NCI-H748 (cell line): ENCODE results near the gene C3orf18.
A peak's percentile ranks its signal among the peaks of the same experiment; 100 is the strongest.

ENCODE experiments used
- DNase-seq: peaks from one replicate; lab custom pipeline; 2025; ENCODE audit not compliant: unreplicated experiment; lab: John Stamatoyannopoulos, UW

The C3orf18 gene

DNA sequence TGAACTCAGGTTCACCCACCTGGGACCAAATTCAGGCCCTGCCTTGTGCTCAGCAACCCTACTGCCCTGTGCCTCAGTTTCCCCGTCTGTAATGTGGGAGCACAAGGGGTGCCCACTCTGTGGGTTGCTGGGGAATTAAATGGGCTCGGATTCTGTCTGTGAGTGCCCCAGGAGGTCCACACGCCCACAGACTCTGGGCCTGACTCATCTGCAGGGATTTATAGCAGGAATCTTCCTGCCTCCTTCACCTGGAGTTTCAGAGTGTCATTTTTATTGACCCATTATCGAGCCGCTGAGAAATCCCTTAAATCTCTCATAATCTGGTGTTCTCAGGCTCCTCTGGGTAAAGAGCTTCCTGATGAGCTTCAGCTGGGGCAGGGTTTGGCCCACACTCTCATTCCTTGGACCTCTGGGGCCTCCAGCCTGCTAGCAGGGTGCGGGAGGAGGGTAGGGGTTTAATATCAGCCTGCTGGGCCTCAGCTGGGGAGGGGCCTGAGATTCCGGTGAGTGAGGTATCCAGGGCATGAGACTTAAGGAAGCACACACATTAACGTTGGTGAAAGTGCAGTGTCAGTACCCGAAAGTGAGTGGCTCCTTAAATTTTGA, 16.4 kb downstream of the C3orf18 start:
- no peak for DNase-seq

DNA sequence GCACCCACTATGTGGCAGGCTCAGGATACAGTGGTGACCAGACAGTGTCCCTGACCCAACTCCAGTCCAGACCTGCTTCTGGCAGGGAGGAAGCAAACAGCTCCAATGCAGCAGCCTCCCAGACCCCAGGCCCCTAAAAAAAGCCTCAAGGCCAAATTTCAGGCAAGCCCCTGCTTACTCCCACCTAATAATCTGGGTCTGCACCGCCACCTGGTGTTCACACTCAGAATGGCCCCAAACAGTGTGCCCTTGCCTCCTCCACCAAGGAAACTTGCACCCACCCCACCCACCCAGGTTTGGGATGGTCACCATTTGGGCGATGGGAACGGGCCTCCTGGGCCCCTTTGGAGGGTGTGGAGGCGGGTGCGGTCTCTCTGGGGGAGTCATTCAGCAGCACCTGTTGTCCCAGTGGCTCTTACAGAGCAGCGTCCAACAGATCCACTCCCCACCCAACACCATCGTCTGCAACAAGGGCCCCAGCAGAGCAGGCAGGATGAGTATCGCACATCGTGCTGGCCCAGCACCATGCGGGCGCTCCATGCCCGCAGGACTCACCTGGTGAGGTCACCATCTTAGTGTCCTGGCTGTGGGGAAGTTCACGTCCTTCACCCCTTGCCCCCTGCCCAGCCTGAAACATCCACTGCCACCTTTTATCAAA, 17.3 kb downstream of the C3orf18 start:
- peak; percentile 42 for DNase-seq

DNA sequence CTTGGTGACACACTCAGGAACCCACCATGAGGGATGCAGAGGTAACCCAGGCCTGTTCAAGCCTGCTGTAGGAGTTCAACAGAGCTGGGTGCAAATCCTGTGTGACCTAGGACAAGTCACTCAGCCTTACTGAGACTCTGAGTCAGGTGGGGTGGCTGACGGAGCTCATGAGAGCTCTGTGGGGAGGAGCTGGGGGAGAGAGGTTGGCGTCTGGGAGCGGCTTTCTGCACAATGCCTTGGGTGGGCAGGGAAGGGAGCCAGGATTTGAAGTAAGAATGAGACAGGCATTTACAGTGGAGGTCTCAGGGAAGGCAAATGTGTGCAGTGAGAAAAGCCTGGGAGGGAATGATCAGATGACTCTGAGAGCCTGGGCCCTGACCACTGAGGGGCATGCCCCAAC, 18.3 kb downstream of the C3orf18 start:
- DNase-seq: no peak

GRCh38 chr3:50545781-50546180, 21.8 kb downstream of the C3orf18 start:
- DNase-seq: no peak

DNA sequence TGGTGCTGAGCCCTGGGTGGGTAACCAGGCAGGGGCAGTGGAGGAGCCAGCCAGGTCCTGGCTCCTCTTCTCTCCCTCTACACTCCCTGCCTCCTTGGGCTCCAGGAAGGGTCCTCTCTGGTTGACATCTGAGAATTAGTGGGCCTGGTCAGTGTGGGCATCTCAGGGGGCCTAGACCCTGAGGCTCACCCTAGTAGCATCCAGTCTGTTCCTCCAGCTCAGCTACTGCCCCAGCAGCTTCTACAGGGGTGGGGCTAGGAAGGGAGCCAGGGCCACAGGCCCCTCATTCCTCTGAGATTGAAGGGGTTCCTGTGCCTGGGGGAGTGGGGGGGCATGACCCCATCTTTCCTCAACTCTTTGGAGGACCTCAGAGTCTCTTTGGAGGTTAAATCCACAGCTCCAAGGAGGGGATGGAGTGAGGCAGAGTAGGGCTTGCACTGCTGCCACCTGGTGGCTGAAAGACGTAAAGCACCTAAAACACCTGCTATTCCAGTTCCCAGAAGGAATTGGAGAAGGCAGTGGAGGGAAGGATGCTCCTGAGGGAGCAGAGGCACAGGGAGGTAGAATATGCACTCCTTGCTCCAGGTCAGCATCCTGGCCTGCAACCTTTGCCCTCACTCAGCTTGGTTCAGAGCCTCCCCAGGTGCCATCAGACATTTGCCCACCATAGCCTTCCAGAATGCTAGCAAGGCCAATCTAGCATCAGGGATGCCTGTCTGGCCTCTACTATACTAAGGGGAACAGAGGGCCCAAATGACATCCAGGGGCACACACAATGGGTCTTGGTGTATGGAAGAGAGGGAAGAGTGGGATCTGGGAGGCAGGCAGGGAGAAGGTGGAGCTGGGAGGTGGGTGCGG, 25.1 kb downstream of the C3orf18 start:
- peak; percentile 45 for DNase-seq

DNA sequence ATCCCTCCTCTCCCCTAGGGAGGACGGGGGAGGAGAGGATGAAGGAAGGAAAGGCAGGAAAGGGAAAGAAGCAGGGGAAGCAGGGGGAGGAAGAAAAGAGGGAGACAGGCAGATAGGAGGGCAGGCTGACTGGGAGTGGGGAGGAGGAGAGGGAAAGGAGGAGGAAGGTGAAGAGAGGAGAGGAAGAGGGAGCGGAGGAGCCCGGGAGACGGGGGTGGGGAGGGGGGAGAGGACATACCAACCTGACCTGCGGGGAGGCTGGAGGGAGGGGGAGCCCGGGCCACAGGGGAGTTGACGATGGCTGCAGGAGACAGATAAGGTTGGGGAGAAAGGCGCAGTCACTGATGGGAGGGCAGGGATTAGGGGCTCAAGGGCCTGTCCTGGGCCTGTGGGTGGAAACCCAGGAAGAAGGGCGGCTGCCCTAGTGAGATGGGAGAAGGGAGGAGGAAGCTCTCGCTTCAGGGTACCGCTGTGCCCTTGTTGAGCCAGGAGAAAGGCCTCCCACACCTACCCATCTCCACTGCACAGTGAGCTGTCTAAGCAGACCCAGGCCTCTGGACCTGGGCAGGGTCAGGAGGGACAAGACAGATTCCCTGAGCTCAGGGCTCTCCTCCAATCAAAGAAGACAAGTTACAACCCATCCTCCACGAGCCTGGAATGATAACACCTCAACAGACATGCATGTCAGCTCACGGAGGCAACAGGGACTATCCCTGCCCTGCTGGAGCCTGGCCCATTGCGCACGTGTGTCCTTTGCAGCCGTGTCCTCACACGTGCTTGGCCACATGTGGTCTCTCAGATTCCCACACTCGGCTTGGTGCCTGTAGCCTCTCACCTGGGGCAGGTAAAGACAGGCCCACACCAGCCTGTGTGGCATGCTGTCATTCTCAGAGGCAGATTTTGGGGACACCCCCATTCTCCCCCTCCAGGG, 27.9 kb downstream of the C3orf18 start:
- DNase-seq: no peak

DNA sequence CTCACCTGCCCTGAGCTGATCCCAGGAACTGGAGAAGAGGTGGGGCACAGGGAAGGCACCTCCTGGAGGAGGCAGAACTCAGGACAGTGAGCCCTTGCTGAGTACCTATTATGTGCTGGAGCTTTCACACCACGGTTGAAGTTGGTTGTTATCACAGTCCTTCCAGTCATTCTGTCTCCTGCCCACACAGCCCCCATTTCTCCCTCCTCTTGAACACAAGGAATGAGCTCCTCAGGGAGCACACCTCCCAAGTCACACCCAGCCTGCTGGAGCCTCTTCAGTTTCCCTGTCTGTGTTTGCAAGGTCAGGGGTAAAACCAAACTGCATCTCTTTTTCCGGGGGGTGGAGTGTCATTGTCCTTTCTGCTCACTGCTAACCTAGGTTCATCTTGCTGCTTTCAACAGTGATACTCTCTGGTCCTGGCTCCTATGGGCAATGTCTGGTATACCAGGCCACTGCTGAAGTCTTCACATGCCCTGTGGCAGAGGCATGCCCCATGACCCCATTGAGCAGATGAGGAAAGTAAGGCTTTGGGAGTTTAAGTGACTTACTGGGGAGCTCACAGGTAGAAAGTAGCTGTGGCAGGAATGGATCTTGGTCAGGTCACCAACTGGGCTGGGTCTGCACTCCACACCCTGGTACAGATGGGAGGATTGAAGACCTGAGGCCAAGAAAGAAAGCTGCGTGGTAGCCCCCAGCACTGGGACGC, 30.0 kb downstream of the C3orf18 start:
- DNase-seq: no peak

DNA sequence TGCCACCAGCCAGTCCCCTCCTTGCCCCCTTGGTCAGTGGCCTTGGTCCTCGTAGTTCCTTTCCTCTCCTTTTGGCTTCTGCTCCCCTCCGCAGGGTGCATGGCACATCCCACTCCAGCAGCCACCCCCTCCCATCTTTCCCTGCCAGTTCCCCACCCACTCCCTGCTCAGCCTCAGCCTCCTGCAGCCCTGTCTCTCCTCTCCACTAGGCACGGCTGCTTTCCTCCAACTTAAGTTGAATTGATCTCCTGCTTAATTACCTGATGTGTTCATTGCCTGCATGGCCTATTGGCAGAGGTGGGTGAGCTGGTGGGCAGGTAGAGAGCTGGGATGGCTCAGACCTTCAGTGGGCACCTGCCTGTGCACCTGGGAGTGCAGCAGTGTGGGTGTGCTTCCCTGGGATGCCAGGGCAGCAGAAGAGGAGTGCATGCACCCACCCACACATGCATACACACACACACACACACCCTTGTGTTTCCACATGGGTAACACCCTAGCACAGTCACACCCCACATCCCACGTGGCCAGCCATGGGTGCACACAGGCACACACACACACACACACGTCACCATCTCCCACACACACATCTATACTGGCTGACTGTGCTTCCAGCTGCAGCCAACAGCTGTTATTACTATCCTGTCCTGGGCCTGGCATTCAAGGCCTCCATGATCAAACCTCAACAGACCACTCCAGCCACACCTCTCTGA, 30.9 kb downstream of the C3orf18 start:
- DNase-seq: no peak

DNA sequence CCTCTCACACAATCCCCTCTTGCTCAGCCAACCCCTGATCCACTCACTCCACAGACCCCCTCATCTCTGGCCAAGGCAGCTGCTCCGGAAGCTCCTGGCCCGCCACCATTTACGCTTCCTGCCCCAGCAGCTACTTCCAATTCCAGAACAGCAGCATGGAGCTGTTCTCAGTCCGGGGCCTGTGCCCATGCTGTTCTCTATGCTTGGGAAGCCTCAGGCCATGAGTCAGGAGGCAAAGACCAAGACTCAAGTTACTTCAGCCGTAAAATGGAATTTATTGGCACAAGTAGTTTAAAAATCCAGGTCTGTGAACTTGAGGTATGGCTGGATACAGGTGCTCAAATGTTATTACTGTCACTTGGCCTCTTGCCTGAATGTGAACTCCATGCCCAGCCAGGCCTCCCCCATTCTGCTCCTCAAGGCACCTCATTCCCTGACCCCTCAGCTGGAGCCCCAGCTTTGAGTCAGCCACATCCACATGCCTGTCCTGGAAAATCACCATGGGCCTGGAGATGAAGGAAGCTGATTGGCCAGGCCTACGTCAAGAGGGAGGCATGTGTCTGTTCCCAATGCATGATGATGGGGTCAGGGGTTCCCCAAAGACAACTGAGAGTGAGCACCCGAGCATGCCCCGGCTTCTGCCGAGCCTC, 32.7 kb downstream of the C3orf18 start:
- no peak for DNase-seq

GRCh38 chr3:50533807-50534461, 33.6 kb downstream of the C3orf18 start:
- no peak for DNase-seq

- no peak for DNase-seq
Observed at GRCh38 chr3:50533316-50533715, 34.2 kb downstream of the C3orf18 start.

DNA sequence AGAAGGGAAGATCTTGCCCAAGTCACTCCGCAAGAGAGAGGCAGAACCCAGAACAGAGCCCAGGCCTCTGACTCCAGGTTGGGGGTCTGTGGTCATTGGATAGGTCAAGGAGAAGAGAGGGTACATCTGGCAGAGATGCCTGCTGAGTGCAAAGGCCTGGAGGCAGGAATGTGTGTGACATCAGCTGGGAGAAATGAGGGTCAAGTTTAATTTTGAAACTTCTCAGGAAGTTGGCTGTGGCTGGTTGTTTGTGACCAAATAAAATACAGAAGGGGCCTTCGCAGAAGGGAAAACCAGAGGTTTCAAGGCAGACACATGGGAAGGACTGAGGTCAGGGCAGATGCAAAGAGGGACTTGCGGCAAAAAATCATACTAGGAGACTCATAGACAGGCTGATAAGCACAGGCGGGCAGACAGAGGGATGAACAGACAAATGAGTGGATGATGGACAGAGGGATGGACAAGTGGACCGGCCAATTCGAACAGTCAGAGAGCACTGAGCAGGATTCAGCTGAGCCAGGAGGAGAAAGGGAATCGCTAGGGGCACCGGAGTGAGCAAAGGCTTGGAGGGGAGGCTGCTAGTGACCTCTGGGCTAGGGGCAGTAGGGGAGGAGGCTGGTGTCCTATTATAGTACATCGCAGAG, 35.4 kb downstream of the C3orf18 start:
- no peak for DNase-seq

DNA sequence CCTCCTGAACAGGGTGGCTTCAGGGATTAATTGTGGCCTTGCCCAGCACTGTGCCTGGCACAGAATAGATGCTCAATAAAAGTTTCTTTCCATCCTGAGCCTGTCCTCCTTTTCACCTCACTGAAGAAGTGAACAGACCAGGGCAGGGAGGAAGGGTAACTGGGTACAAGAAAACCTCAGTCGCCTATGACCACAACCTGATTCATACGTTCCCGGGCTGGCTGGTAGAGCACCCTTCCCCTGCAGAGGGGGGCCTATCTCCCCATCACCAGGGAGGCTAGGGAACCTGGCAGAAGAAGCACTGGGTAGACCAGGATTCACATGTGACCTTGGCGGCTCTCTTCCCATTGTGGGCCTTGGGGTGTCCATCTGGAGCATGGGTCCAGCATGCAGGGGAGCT, 36.3 kb downstream of the C3orf18 start:
- DNase-seq: no peak

DNA sequence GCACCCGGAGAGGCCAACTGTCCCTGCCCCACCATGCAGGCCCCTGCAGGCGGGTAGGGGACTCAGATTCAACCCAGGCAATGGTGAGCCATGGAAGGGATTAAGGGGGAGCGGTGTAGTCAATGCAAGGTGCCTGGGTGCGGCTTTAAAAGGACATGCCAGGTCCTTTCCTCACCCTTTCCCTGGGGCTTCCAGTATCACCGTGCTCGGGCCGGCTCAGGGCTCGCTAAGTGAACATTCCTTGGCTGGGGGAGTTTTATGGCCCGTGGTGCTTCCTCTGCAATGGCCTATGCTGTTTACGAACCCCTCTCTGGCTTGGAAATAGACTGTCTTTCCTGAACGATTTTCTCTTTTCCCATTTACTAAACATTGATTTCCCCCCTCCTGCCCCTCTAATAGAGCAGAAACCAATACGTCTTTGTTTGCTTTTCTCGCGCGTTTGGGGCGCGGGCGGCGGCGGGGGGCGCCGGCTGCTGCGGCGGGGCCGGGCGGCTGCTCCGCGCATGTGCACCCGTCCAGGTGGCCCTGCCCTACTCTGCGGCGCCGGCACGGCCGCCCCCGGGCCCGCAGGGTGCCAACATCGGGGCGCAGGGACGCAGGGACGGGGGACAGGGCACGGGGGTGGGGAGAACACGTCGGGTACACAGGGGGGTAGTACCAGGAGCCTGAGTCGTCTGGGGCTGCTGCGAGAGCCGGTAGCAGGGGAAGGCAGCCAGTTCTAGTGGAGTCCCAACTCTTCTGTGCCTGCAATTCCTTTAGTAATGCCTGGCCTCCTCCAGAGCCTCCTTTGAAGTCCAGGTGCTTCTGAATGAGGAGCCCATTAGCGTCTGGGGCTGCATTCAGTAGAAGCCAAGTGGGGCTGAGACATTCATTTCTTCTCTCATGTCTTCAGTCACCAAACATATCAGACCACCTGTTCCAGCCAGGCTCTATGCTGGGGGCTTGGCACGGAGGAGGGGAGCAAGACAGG, 37.3 kb downstream of the C3orf18 start:
- peak; percentile 24 for DNase-seq

DNA sequence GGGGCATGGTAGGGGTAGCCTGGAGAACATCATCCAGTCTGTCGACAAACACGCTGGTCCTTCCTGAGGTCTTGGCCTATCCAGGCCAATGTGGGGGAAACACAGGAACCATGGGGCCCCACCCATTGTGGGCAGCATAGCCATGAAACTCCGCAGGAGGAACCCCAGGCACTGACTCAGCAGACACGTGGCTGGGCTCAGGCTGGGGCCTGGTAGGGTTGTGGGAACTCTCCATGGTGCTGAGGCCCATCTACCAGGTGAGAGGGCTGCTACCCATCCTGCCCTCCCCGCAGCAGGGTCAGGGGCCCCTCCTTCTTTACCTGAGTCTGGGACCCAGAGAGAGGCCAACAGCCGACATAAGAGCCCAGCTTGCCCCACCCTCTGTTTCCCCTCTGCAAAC, 41.6 kb downstream of the C3orf18 start:
- DNase-seq: no peak

DNA sequence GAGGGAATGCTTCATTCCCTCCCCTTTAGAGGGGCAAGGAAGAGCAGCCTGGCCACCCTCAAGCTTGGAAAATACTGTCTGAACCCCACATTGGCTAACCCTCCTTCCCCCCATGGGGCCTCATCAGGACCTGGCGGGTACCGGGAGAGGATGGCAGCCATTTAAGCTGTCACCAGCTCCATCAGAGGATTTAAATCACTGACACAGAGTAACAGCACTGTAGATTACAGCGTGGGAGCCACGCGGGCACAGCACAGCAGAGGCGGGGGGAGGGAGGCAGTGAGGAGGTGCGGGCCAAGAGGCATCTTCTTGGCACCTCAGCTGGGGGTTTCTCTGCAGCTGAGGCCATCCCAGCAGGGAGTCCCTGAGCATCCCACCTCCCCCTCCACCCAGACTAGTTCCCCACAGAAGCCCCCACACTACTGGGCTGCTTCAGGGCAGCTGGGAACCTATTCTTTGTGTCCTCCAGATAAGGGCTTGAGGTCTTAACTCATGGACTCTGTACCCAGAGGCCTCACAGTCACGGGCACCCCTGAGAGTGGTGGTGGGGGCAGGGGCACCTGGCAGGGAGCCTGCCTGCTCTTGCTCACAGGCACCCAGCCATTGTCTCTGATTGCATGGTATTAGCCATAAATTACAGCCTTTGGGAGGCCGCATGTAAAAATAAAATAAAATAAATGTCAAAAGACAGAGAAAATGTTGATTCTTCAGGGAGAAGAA, 42.2 kb downstream of the C3orf18 start:
- DNase-seq: no peak

- DNase-seq: no peak
Observed at GRCh38 chr3:50524746-50525145, 42.8 kb downstream of the C3orf18 start.
